ENCODE data around the gene C1orf116. TPM values are rescaled to one million over a fixed set of nuclear protein-coding genes. Genes with fewer than 3 reads are reported as not detected.

Gene C1orf116
- total RNA-seq, 6 donors from 2014 or later: 92.5 to 222 (median 193) TPM

DNA sequence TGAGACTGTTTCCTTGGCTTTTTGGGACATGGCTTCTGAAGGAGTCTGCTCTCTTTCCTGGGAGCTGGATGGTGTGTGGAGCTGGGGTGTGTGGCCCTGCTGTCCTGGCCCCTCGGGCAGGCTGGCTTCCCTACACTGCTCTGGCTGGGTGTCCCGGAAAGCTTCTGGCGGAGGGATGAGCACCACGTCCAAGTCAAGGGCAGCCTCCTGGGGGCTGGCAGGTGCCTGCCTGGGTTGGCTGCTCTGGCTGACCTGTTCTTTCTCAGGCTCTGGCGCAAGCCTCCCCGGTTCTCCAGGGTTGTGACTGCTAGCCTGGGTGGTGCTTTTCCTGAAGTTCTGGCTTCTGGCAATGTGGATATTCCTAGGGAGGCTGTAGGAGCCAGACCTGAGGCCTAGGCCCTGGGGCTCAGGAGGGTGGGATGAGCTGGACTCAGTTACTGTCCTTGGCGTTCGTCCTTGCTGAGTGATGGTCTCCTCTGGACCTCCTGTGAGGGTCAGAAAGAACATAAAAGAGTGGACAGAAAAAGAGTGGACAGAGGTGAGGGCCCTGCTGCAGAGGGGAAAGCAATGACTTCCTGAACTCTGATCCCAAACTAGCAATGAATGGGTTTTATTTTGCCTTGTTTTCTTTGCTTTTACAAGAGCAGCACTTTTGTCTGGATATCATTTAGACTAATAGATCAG is 9.4 kb downstream of the C1orf116 start:
- peak in 1 of 2 donors; percentile 41 for DNase-seq
- TF ChIP-seq EP300 (IDR thresholded peaks at IDR 0.05) (no peak), POLR2A (IDR thresholded peaks at IDR 0.05) (no peak), POLR2AphosphoS5 (IDR thresholded peaks at IDR 0.05) (no peak)
- TF ChIP-seq, protein P1, sequence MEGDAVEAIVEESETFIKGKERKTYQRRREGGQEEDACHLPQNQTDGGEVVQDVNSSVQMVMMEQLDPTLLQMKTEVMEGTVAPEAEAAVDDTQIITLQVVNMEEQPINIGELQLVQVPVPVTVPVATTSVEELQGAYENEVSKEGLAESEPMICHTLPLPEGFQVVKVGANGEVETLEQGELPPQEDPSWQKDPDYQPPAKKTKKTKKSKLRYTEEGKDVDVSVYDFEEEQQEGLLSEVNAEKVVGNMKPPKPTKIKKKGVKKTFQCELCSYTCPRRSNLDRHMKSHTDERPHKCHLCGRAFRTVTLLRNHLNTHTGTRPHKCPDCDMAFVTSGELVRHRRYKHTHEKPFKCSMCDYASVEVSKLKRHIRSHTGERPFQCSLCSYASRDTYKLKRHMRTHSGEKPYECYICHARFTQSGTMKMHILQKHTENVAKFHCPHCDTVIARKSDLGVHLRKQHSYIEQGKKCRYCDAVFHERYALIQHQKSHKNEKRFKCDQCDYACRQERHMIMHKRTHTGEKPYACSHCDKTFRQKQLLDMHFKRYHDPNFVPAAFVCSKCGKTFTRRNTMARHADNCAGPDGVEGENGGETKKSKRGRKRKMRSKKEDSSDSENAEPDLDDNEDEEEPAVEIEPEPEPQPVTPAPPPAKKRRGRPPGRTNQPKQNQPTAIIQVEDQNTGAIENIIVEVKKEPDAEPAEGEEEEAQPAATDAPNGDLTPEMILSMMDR (IDR thresholded peaks at IDR 0.05): no peak
- Histone ChIP-seq H3K4me1 (peaks cover 16 to 64% (median 56%) of the 10 kb centered on the region in 4 donors), H3K36me3 (peaks cover 0 to 9% (median 3%) of the 10 kb centered on the region in 4 donors), H3K4me3 (no peak overlapping the region), H3K27me3 (no peaks in the 10 kb centered on the region), H3K9me3 (no peaks in the 10 kb centered on the region), H3K27ac (peak overlapping the region; percentile 82 to 90 (median 84))
- WGBS, 2 donors: 70 to 93% methylated on average over 4 to 8 of the region's 8 CpGs
- ATAC-seq (ENCODE audit: low FRiP score in 2 of 2): no peak

DNA sequence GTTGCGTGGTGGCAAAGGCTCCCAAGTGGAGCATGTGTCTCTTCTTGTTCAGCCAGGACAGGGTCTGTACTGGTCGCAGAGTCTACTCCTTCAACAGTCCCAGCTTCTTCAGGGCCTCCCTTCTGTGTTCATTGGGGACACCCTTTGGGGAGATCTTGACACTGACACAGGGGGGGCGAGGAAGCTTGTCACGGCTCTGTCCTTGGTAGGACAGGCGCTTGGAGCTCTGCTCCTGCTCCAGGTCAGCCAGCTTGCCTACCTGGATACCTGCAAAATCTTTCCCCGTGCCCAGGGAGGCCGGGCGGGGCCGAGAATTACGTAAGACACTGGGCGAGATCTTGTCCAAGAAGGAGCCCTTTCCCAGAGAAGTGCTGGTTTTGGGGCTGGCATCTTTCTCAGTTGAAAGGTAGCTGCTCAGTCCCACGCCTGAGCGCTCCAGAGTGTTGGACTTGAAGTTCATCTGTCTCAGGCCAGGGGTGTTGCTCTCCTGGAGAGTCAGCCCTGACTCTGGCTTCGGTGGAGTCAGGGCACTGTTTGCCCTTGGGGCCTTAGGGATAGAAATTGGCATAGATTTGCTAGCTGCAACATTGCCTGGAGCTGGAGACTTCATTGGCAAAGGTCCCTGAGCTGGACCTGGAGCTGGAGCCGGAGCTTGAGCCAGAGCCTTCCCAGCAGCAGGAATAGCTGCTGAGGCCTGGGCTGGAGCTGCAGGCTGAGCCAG is 10.5 kb downstream of the C1orf116 start:
- ATAC-seq (ENCODE audit: low FRiP score in 2 of 2) (no peak), DNase-seq (peak; percentile 40 to 58)
- Histone ChIP-seq H3K36me3 (peaks cover 0 to 9% (median 3%) of the 10 kb centered on the region in 4 donors), H3K27me3 (no peaks in the 10 kb centered on the region), H3K9me3 (no peaks in the 10 kb centered on the region), H3K27ac (peak overlapping the region; percentile 82 to 90 (median 84)), H3K4me1 (peaks cover 16 to 68% (median 55%) of the 10 kb centered on the region in 4 donors), H3K4me3 (no peak overlapping the region)
- peak in 1 of 4 donors; percentile 22 for TF ChIP-seq POLR2A (IDR thresholded peaks at IDR 0.05)
- TF ChIP-seq, protein P1 (IDR thresholded peaks at IDR 0.05): no peak
- no peak for TF ChIP-seq POLR2AphosphoS5 (IDR thresholded peaks at IDR 0.05)
- TF ChIP-seq EP300 (IDR thresholded peaks at IDR 0.05): no peak
- 70 to 86% methylated on average over 12 to 15 of the region's 15 CpGs for WGBS, 2 donors

DNA sequence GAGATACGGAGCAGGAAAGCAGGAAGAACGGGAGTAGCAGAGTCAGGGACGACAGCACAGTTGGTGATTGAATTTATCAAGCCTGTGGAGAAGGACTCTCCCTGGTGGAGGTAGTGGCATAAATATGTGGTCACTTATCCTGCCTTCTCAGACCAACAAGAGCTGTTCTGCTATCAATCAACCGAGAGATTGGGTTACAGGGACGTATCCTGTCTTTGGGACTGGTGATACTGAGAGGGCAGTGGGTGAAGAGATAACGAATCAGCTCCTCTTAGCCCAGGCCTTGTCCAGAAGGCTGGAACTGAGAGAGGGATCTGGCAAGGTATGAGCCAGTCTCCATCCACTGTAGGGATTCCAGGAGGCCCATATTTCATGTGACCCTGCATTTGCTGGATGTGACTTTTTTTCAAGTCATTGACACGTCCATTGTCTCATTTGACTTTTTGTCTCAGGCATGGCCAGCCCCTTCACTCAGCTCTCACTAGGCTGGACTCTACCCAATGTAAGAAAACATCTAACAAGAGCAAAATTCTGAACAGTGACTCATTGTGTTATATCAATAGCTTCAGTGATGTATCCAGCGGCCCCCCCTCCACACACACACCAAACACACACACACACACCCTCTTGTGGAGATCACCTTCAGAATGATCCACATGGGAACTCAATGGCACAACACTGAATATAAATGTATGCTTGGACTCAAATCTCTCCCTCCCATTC is 11.3 kb downstream of the C1orf116 start:
- H3K36me3 ChIP-seq: peaks cover 0 to 9% (median 3%) of the 10 kb centered on the region in 4 donors
- no peaks in the 10 kb centered on the region for H3K27me3 ChIP-seq
- ATAC-seq (ENCODE audit: low FRiP score in 2 of 2) (no peak), DNase-seq (no peak)
- H3K9me3 ChIP-seq: no peaks in the 10 kb centered on the region
- H3K4me3 ChIP-seq: no peak overlapping the region
- TF ChIP-seq POLR2AphosphoS5 (IDR thresholded peaks at IDR 0.05) (no peak), POLR2A (IDR thresholded peaks at IDR 0.05) (peak in 1 of 4 donors; percentile 7)
- H3K27ac ChIP-seq: peak overlapping the region; percentile 82 to 90 (median 84)
- peaks cover 13 to 65% (median 48%) of the 10 kb centered on the region in 4 donors for H3K4me1 ChIP-seq
- WGBS, 2 donors: 60 to 64% methylated on average over 7 to 8 of the region's 8 CpGs

GRCh38 chr1:207020709-207021107 is 11.8 kb downstream of the C1orf116 start:
- no peaks in the 10 kb centered on the region for H3K9me3 ChIP-seq
- DNase-seq: no peak

More at GRCh38 chr1:207020709-207021107, 11.8 kb downstream of the C1orf116 start:
- 47 to 54% methylated on average over 4 of the region's 4 CpGs for WGBS, 2 donors
- Histone ChIP-seq H3K36me3 (peaks cover 0 to 9% (median 3%) of the 10 kb centered on the region in 4 donors), H3K4me1 (peaks cover 12 to 60% (median 43%) of the 10 kb centered on the region in 4 donors), H3K27me3 (no peaks in the 10 kb centered on the region), H3K27ac (peak overlapping the region; percentile 65 to 90 (median 82)), H3K4me3 (no peak overlapping the region)
- no peak for TF ChIP-seq POLR2AphosphoS5 (IDR thresholded peaks at IDR 0.05)
- no peak for TF ChIP-seq EP300 (IDR thresholded peaks at IDR 0.05)
- no peak for TF ChIP-seq POLR2A (IDR thresholded peaks at IDR 0.05)
- TF ChIP-seq, protein P1 (IDR thresholded peaks at IDR 0.05): no peak
- no peak for ATAC-seq (ENCODE audit: low FRiP score in 2 of 2)
